IPS-15b (cell line): ENCODE results near the gene MAP3K12.
"Not testable (repeated sequence)": the region's sequence is repeated elsewhere in the genome, so short reads cannot be mapped to it uniquely, and the experiment has no call there.

ENCODE experiments used
- H3K27me3 ChIP-seq: one replicate; pipeline ENCODE4 v1.6.1; 2013; ENCODE audit warnings: low read length; ENCODE audit not compliant: control insufficient read depth, insufficient read depth
- H3K36me3 ChIP-seq: one replicate; pipeline ENCODE4 v1.6.1; 2013; ENCODE audit warnings: low read length; ENCODE audit not compliant: control insufficient read depth, insufficient read depth
- H3K4me1 ChIP-seq: one replicate; pipeline ENCODE4 v1.6.1; 2013; ENCODE audit warnings: mild to moderate bottlenecking, low read length; ENCODE audit not compliant: control insufficient read depth, insufficient read depth
- H3K4me3 ChIP-seq: one replicate; pipeline ENCODE4 v1.5.1; 2013; ENCODE audit warnings: low read depth, low read length
- H3K9ac ChIP-seq: one replicate; pipeline ENCODE4 v1.6.1; 2013; ENCODE audit warnings: low read depth, mild to moderate bottlenecking, low read length
- H3K9me3 ChIP-seq: one replicate; pipeline ENCODE4 v1.6.1; 2013; ENCODE audit warnings: mild to moderate bottlenecking, low read length; ENCODE audit not compliant: control insufficient read depth, insufficient read depth

The MAP3K12 gene

DNA sequence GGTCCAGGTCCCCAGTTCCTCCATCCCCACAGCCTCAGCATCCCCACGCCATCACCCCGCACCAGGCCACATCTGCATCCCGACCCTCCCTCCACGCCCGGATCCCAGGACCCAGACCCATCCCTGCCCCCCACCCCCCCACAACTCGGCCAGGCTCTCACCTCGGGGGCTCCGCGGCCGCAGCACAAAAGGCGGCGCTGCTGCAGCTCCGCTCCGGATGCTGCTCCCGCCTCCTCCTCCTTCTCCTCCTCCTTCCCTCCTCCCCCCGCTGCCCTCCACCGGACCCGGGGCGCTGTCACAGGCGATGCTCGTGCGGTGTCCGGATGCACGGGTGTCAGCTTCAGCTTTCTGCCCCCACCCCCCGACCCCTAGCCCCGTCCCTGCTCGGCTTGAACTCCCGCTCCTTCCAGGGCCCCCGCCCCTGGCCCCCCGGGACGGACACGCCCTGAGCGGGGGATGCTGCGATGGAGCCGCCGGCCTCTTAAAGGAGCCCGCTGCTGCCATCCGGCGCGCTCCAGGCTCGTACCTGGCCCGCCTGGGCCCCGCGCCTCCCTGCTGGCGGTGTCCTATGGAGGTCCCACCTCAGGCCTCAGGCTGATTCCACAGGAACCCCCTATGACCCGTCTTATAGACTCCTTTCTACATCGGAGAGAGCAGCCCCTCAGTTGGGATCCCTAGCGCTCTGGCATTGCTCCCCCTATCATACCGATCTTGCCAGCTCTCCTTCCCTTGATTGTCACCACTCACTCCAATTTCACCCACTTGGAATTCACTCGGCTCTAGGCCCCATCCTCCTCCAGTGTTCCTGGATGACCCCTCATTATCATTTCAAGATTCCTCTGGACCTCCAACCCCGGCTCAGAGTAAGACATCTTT, at the start of gene MAP3K12:
TSS of gene MAP3K12 (minus strand) at position 193 of the 876 bp plus-strand sequence. CDS start 12,067 bp downstream, outside the sequence.
- Histone ChIP-seq H3K36me3 (peaks cover 10% of the 10 kb centered on the region), H3K4me3 (peak within 1 kb of the TSS; percentile 88), H3K9ac (peak within 1 kb of the TSS; percentile 50), H3K4me1 (peaks cover 23% of the 10 kb centered on the region), H3K9me3 (no peaks in the 10 kb centered on the region), H3K27me3 (no peaks in the 10 kb centered on the region)

- H3K9ac ChIP-seq, H3K9me3 ChIP-seq, H3K27me3 ChIP-seq, H3K4me1 ChIP-seq, H3K36me3 ChIP-seq, H3K4me3 ChIP-seq: not testable (repeated sequence)
Measured at GRCh38 chr12:53548354-53548753, 49.1 kb upstream of the MAP3K12 start.

DNA sequence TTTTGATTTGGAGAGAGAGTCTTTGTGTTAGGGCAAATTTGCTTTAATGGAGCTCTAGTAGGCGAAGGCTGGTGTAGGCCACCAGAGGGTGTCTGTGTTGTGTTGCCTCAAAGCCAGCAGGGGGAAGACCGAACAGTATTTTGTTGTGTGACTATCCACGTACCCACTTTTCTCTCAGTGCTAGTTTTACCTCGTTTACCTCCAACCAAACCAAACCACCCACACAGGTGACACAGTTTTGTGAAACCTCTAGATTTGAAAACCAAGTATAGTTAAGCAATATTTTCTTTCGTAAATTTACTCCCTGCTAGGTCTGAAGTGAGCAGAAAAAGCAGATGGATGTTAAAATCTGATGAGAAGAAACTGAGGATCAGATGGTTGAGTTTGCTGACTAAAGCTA, 44.3 kb upstream of the MAP3K12 start:
- Histone ChIP-seq H3K4me1 (peaks cover 4% of the 10 kb centered on the region), H3K9ac (peak overlapping the region; percentile 56), H3K4me3 (no peak overlapping the region), H3K9me3 (no peaks in the 10 kb centered on the region), H3K36me3 (no peaks in the 10 kb centered on the region), H3K27me3 (no peaks in the 10 kb centered on the region)

DNA sequence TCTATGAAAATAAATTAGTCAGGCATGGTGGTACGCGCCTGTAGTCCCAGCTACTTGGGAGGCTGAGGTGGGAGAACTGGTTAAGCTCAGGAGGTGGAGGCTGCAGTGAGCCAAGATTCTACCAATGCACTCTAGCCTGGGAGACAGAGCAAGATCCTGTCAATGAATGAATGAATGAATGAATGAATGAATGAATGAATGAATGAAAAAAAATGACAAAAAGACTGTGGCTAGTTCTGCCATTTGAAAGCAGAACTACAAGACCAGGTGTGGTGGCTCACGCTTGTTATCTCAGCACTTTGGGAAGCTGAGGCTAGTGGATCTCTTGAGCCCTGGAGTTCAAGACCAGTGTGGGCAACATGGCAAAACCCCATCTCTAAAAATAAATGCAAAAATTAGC, 40.3 kb upstream of the MAP3K12 start:
- no peaks in the 10 kb centered on the region for H3K27me3 ChIP-seq
- peaks cover 4% of the 10 kb centered on the region for H3K4me1 ChIP-seq
- no peaks in the 10 kb centered on the region for H3K9me3 ChIP-seq
- H3K36me3 ChIP-seq, result peaks cover 3% of the 10 kb centered on the region
- no peak overlapping the region for H3K4me3 ChIP-seq
- no peak overlapping the region for H3K9ac ChIP-seq

GRCh38 chr12:53538209-53538689, 39.0 kb upstream of the MAP3K12 start:
- Histone ChIP-seq H3K9me3 (no peaks in the 10 kb centered on the region), H3K4me1 (no peaks in the 10 kb centered on the region), H3K36me3 (peaks cover 6% of the 10 kb centered on the region), H3K4me3 (no peak overlapping the region), H3K9ac (no peak overlapping the region), H3K27me3 (no peaks in the 10 kb centered on the region)

DNA sequence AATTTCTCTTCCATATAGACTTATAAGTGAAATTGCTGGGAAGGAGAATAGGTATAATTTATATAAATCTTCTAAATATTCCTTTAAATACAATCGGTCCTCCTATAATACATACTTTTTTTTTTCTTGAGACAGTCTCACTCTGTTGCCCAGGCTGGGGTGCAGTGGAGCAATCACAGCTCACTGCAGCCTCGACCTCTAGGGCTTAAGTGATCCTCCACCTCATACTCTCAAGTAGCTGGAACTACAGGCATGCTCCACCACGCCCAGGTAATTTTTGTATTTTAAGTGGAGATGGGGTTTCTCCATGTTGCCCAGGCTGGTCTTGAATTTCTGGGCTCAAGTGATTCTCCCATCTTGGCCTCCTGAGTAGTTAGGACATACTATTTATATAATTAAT, 37.7 kb upstream of the MAP3K12 start:
- no peaks in the 10 kb centered on the region for H3K27me3 ChIP-seq
- no peak overlapping the region for H3K9ac ChIP-seq
- peaks cover 10% of the 10 kb centered on the region for H3K36me3 ChIP-seq
- no peaks in the 10 kb centered on the region for H3K4me1 ChIP-seq
- H3K9me3 ChIP-seq, result no peaks in the 10 kb centered on the region
- H3K4me3 ChIP-seq, result no peak overlapping the region

- H3K4me3 ChIP-seq, result no peak overlapping the region
- no peak overlapping the region for H3K9ac ChIP-seq
- H3K4me1 ChIP-seq, result no peaks in the 10 kb centered on the region
- H3K9me3 ChIP-seq, result no peaks in the 10 kb centered on the region
- H3K36me3 ChIP-seq, result peaks cover 12% of the 10 kb centered on the region
- H3K27me3 ChIP-seq, result no peaks in the 10 kb centered on the region
Measured at GRCh38 chr12:53533471-53533870, 34.2 kb upstream of the MAP3K12 start.

- H3K9me3 ChIP-seq, result no peaks in the 10 kb centered on the region
- no peak overlapping the region for H3K4me3 ChIP-seq
- peaks cover 12% of the 10 kb centered on the region for H3K36me3 ChIP-seq
- no peak overlapping the region for H3K9ac ChIP-seq
- H3K4me1 ChIP-seq, result no peaks in the 10 kb centered on the region
- no peaks in the 10 kb centered on the region for H3K27me3 ChIP-seq
Measured at GRCh38 chr12:53532524-53533445, 33.5 kb upstream of the MAP3K12 start.

DNA sequence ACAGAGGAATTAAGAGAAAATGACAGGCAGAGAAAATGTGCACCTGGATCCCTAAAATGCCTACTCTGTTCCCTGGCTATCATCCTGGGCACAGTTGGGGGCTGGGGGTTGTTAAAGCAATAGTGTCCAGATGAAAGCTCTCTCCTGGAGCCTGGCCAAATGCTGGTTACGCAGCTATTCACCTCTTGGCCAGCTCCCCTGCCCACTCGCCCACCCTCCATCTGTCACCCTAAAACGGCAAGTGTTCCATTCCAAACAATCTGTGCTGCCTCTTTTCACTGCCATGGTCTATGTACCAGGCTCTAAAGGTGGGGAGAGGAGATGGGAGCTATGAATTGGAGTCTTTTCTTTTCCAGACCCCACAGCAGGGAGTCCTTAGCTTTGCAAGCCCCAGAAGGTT, 32.8 kb upstream of the MAP3K12 start:
- Histone ChIP-seq H3K4me1 (no peaks in the 10 kb centered on the region), H3K9me3 (no peaks in the 10 kb centered on the region), H3K4me3 (no peak overlapping the region), H3K27me3 (no peaks in the 10 kb centered on the region), H3K9ac (no peak overlapping the region), H3K36me3 (peaks cover 12% of the 10 kb centered on the region)

DNA sequence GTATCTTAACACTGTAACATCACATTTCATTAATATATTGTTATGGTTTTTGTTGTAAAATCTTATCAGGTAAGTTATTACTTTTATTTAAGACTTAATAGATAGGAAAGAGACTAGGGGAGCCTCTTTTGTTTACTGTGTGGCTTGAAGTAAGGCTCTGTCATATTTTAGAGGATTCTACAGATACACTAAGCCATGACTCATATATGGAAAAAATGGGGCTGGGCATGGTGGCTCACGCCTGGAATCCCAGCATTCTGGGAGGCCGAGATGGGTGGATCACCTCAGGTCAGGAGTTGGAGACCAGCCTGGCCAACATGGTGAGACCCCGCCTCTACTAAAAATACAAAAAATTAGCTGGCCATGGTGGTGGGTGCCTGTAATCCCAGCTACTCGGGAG, 31.7 kb upstream of the MAP3K12 start:
- Histone ChIP-seq H3K4me3 (no peak overlapping the region), H3K9ac (no peak overlapping the region), H3K4me1 (no peaks in the 10 kb centered on the region), H3K9me3 (no peaks in the 10 kb centered on the region), H3K27me3 (no peaks in the 10 kb centered on the region), H3K36me3 (peaks cover 12% of the 10 kb centered on the region)

- H3K4me1 ChIP-seq, result no peaks in the 10 kb centered on the region
- H3K9ac ChIP-seq, result no peak overlapping the region
- no peaks in the 10 kb centered on the region for H3K9me3 ChIP-seq
- H3K36me3 ChIP-seq, result peaks cover 8% of the 10 kb centered on the region
- H3K27me3 ChIP-seq, result no peaks in the 10 kb centered on the region
- H3K4me3 ChIP-seq, result no peak overlapping the region
Measured at GRCh38 chr12:53530061-53530460, 30.8 kb upstream of the MAP3K12 start.
